PFSK-1 (cell line): ENCODE results near the gene DNAAF5.

Experiments
- POLR2AphosphoS5 ChIP-seq: IDR thresholded peaks from 2 replicates; pipeline ENCODE4 v1.6.1; 2012; ENCODE audit warnings: low read depth, mild to moderate bottlenecking, control low read depth, low read length, moderate library complexity
- SIN3A ChIP-seq: IDR thresholded peaks from 2 replicates; pipeline ENCODE4 v1.6.1; 2012; ENCODE audit warnings: mild to moderate bottlenecking, low read length, moderate library complexity, borderline replicate concordance; ENCODE audit not compliant: insufficient read depth
- TAF1 ChIP-seq: IDR thresholded peaks from 2 replicates; pipeline ENCODE4 v1.6.1; 2012; ENCODE audit warnings: low read length, control low read depth, borderline replicate concordance; ENCODE audit not compliant: insufficient read depth
- TF ChIP-seq, protein P1 (sequence below), 2 experiments: IDR thresholded peaks; 2 replicates each; pipeline versions ENCODE4 v1.6.1 to v1.8.0; 2011 to 2012; ENCODE audit warnings: low read depth in 2 of 2, low read length in 2 of 2, control low read depth in 1 of 2, inconsistent platforms in 1 of 2, mild to moderate bottlenecking in 1 of 2, moderate library complexity in 1 of 2; ENCODE audit not compliant: insufficient read depth in 1 of 2

DNA sequence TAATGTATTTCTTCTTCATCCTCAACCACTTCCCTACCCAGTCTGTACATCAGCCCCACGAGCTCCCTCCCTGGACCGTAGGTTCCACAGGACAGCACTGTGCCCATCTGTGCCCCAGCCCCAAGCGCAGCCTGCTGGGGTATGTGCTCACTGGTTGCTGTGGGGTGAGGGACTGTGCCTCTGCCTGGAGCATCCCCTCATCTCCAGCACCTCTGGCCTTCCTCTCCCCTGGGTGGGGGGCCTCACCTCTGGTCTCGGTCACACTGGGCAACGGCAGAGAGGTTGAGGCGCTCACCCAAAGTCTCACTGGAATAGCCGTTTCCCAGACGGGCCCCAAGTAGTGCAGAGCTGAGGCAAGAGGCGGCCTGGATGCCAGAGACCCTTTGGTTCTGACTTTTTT lies 2.1 kb downstream of the DNAAF5 start:
- TF ChIP-seq POLR2AphosphoS5 (no peak), TAF1 (no peak), SIN3A (no peak)
- TF ChIP-seq, protein P1, sequence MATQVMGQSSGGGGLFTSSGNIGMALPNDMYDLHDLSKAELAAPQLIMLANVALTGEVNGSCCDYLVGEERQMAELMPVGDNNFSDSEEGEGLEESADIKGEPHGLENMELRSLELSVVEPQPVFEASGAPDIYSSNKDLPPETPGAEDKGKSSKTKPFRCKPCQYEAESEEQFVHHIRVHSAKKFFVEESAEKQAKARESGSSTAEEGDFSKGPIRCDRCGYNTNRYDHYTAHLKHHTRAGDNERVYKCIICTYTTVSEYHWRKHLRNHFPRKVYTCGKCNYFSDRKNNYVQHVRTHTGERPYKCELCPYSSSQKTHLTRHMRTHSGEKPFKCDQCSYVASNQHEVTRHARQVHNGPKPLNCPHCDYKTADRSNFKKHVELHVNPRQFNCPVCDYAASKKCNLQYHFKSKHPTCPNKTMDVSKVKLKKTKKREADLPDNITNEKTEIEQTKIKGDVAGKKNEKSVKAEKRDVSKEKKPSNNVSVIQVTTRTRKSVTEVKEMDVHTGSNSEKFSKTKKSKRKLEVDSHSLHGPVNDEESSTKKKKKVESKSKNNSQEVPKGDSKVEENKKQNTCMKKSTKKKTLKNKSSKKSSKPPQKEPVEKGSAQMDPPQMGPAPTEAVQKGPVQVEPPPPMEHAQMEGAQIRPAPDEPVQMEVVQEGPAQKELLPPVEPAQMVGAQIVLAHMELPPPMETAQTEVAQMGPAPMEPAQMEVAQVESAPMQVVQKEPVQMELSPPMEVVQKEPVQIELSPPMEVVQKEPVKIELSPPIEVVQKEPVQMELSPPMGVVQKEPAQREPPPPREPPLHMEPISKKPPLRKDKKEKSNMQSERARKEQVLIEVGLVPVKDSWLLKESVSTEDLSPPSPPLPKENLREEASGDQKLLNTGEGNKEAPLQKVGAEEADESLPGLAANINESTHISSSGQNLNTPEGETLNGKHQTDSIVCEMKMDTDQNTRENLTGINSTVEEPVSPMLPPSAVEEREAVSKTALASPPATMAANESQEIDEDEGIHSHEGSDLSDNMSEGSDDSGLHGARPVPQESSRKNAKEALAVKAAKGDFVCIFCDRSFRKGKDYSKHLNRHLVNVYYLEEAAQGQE (IDR thresholded peaks at IDR 0.05; ENCODE audit: insufficient read depth in 1 of 2, low read depth in 2 of 2, low read length in 2 of 2) = no peak
